Body of pancreas (tissue), 4 donors: ENCODE measurements around the gene ARL4D.

ENCODE experiments used
- POLR2A ChIP-seq, 3 donors: fragments of 450-650 bp; IDR thresholded peaks; one replicate each; pipeline ENCODE4 v1.6.1; 2016; ENCODE audit warnings: antibody characterized with exemption in 3 of 3, mild to moderate bottlenecking in 2 of 3
- TF ChIP-seq, protein P1 (sequence below), 7 experiments: fragments of 450-650 bp in 4 of 7; fragments of 200-600 bp in 3 of 7; sonication (generic) in 3 of 7; IDR thresholded peaks; one replicate each; pipeline ENCODE4 v1.5.1; 2016 to 2019; ENCODE audit warnings: antibody characterized with exemption in 7 of 7

- TF ChIP-seq, protein P1, sequence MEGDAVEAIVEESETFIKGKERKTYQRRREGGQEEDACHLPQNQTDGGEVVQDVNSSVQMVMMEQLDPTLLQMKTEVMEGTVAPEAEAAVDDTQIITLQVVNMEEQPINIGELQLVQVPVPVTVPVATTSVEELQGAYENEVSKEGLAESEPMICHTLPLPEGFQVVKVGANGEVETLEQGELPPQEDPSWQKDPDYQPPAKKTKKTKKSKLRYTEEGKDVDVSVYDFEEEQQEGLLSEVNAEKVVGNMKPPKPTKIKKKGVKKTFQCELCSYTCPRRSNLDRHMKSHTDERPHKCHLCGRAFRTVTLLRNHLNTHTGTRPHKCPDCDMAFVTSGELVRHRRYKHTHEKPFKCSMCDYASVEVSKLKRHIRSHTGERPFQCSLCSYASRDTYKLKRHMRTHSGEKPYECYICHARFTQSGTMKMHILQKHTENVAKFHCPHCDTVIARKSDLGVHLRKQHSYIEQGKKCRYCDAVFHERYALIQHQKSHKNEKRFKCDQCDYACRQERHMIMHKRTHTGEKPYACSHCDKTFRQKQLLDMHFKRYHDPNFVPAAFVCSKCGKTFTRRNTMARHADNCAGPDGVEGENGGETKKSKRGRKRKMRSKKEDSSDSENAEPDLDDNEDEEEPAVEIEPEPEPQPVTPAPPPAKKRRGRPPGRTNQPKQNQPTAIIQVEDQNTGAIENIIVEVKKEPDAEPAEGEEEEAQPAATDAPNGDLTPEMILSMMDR (IDR thresholded peaks at IDR 0.05): no peak
- TF ChIP-seq POLR2A (IDR thresholded peaks at IDR 0.05): no peak
Measured at GRCh38 chr17:43395165-43395564, 3.6 kb upstream of the ARL4D start.
